GM23338 (cell line): Measurements from ENCODE around the gene COQ10A. TPM values are rescaled to one million over a fixed set of nuclear protein-coding genes. Genes with fewer than 3 reads are reported as not detected.

Source experiments
- ATAC-seq: fragments of 200-7000 bp; cut with Tn5 transposase; 3 replicates; pipeline ENCODE4 v1.9.1; 2020
- DNase-seq: peaks from one replicate; pipeline ENCODE4 v3.0.0-alpha.2; 2015; ENCODE audit warnings: low spot score
- H2AFZ ChIP-seq: fragments of 200-600 bp; sonication (generic); 2 replicates; pipeline ENCODE4 v1.8.0; 2016; ENCODE audit warnings: antibody characterized with exemption, mild to moderate bottlenecking, moderate library complexity
- H3F3A ChIP-seq: fragments of 200-600 bp; sonication (generic); replicated peaks from 2 replicates; pipeline ENCODE4 v1.8.0; 2017; ENCODE audit warnings: antibody characterized with exemption, mixed run types, low read depth
- H3K27ac ChIP-seq: fragments of 200-600 bp; sonication (generic); 2 replicates; pipeline ENCODE4 v1.6.1; 2016; ENCODE audit warnings: low read depth
- H3K27me3 ChIP-seq: fragments of 200-600 bp; sonication (generic); 2 replicates; pipeline ENCODE4 v1.8.0; 2016; ENCODE audit warnings: mild to moderate bottlenecking, mixed run types, moderate library complexity; ENCODE audit not compliant: insufficient read depth
- H3K36me3 ChIP-seq: fragments of 200-600 bp; sonication (generic); 2 replicates; pipeline ENCODE4 v1.8.0; 2016; ENCODE audit warnings: mild to moderate bottlenecking; ENCODE audit not compliant: insufficient read depth
- H3K4me1 ChIP-seq: fragments of 200-600 bp; sonication (generic); 2 replicates; pipeline ENCODE4 v1.8.0; 2016; ENCODE audit warnings: mild to moderate bottlenecking, moderate library complexity; ENCODE audit not compliant: insufficient read depth
- H3K4me2 ChIP-seq: fragments of 200-600 bp; sonication (generic); 2 replicates; pipeline ENCODE4 v1.7.1; 2017; ENCODE audit warnings: mixed run types
- H3K4me3 ChIP-seq: fragments of 200-600 bp; sonication (generic); 2 replicates; pipeline ENCODE4 v1.6.1; 2016; ENCODE audit warnings: mixed run types
- H3K79me2 ChIP-seq: fragments of 200-600 bp; sonication (generic); replicated peaks from 2 replicates; pipeline ENCODE4 v1.8.0; 2017; ENCODE audit warnings: mild to moderate bottlenecking; ENCODE audit not compliant: insufficient read depth
- H3K9me2 ChIP-seq: fragments of 200-600 bp; sonication (generic); 2 replicates; pipeline ENCODE4 v1.8.0; 2017; ENCODE audit not compliant: insufficient read depth
- H4K20me1 ChIP-seq: fragments of 200-600 bp; sonication (generic); replicated peaks from 2 replicates; pipeline ENCODE4 v1.8.0; 2017; ENCODE audit warnings: mild to moderate bottlenecking; ENCODE audit not compliant: insufficient read depth
- H3K27ac Mint-ChIP-seq: 2 replicates; pipeline ENCODE4 v1.8.0; 2020; ENCODE audit warnings: inconsistent platforms, mild to moderate bottlenecking, moderate library complexity, mixed read lengths
- H3K27me3 Mint-ChIP-seq: 3 replicates; pipeline ENCODE4 v1.8.0; 2022; ENCODE audit warnings: low read depth, mild to moderate bottlenecking, moderate library complexity, mixed read lengths, inconsistent platforms; ENCODE audit not compliant: insufficient read depth, poor library complexity
- H3K36me3 Mint-ChIP-seq: 3 replicates; pipeline ENCODE4 v1.8.0; 2021; ENCODE audit warnings: low read depth, mild to moderate bottlenecking, inconsistent platforms, moderate library complexity, mixed read lengths
- H3K4me1 Mint-ChIP-seq: 3 replicates; pipeline ENCODE4 v1.8.0; 2020; ENCODE audit warnings: mild to moderate bottlenecking, inconsistent platforms, mixed read lengths
- H3K4me3 Mint-ChIP-seq: 3 replicates; pipeline ENCODE4 v1.8.0; 2021; ENCODE audit warnings: moderate library complexity, mild to moderate bottlenecking, inconsistent platforms, mixed read lengths
- H3K9me3 Mint-ChIP-seq: 3 replicates; pipeline ENCODE4 v1.8.0; 2020; ENCODE audit warnings: moderate library complexity, mild to moderate bottlenecking, inconsistent platforms, mixed read lengths
- CTCF ChIP-seq, 2 experiments: fragments of 200-600 bp in 1 of 2; sonication (generic) in 1 of 2; conservative IDR thresholded peaks; 2 replicates each; pipeline versions ENCODE4 v1.5.1 to v1.6.1; 2016 to 2017; ENCODE audit warnings: antibody characterized with exemption in 2 of 2, low read depth in 2 of 2, mild to moderate bottlenecking in 2 of 2, moderate library complexity in 1 of 2
- ETS1 ChIP-seq: IDR thresholded peaks from 2 replicates; pipeline ENCODE4 v1.6.1; 2016; ENCODE audit warnings: antibody characterized with exemption
- JUNB ChIP-seq: IDR thresholded peaks from one replicate; pipeline ENCODE4 v1.6.1; 2016; ENCODE audit warnings: antibody characterized with exemption; ENCODE audit not compliant: unreplicated experiment
- NANOG ChIP-seq: IDR thresholded peaks from 2 replicates; pipeline ENCODE4 v1.6.1; 2016; ENCODE audit warnings: antibody characterized with exemption, borderline replicate concordance
- POLR2AphosphoS5 ChIP-seq: IDR thresholded peaks from 2 replicates; pipeline ENCODE4 v1.6.1; 2016; ENCODE audit warnings: antibody characterized with exemption, low read depth
- STAT1 ChIP-seq: IDR thresholded peaks from one replicate; pipeline ENCODE4 v1.6.1; 2016; ENCODE audit warnings: antibody characterized with exemption; ENCODE audit not compliant: unreplicated experiment
- polyA plus RNA-seq: library from polyadenylated mRNA; unstranded; fragments of >200 nt; fragmentation: Nextera tagmentation; extraction: Ambion mirVana; gene quantifications from 2 replicates; pipeline ENCODE4 v1.2.1, GENCODE V29; 2016
- total RNA-seq: library from RNA; depleted of rRNA; stranded (reverse); fragments of >200 nt; shearing (Covaris generic); gene quantifications from 2 replicates; pipeline ENCODE4 v1.2.3, GENCODE V29; 2014

COQ10A gene
- total and polyA plus RNA-seq, 2 experiments from 2014 or later = 12.8 to 15.2 TPM

- Mint-ChIP-seq H3K27me3 (peaks cover 19% of the 10 kb centered on the region), H3K27ac (no peak overlapping the region), H3K4me1 (peaks cover 10% of the 10 kb centered on the region; the same call in 2 of the 3 replicates), H3K36me3 (peaks cover 53% of the 10 kb centered on the region), H3K9me3 (no peaks in the 10 kb centered on the region), H3K4me3 (no peak overlapping the region)
- Histone ChIP-seq H3K27ac (no peak overlapping the region), H3F3A (peaks cover 4% of the 10 kb centered on the region), H3K36me3 (peaks cover 37% of the 10 kb centered on the region), H3K4me3 (no peak overlapping the region), H3K9me2 (no peaks in the 10 kb centered on the region), H3K4me2 (no peak overlapping the region), H3K79me2 (no peaks in the 10 kb centered on the region), H4K20me1 (peaks cover 9% of the 10 kb centered on the region; the same call in 1 of the 2 replicates), H2AFZ (no peak overlapping the region), H3K27me3 (no peaks in the 10 kb centered on the region), H3K4me1 (no peaks in the 10 kb centered on the region)
- TF ChIP-seq POLR2AphosphoS5 = no peak
- TF ChIP-seq CTCF (conservative IDR thresholded peaks at IDR 0.05; ENCODE audit: low read depth in 2 of 2) = no peak
- no peak for TF ChIP-seq JUNB
- no peak for ATAC-seq
- DNase-seq = no peak
Observed at GRCh38 chr12:56241424-56242303, 25.1 kb upstream of the COQ10A start.

- Histone ChIP-seq H3K36me3 (peaks cover 43% of the 10 kb centered on the region), H4K20me1 (peaks cover 9% of the 10 kb centered on the region; the same call in 1 of the 2 replicates), H3K27ac (no peak overlapping the region)
Observed at GRCh38 chr12:56242986-56243385, 23.8 kb upstream of the COQ10A start.

More at GRCh38 chr12:56242986-56243385, 23.8 kb upstream of the COQ10A start:
- Histone ChIP-seq H3K4me2 (no peak overlapping the region), H3K79me2 (no peaks in the 10 kb centered on the region), H3F3A (peaks cover under 1% of the 10 kb centered on the region), H3K4me1 (no peaks in the 10 kb centered on the region), H3K27me3 (no peaks in the 10 kb centered on the region), H3K9me2 (no peaks in the 10 kb centered on the region), H3K4me3 (no peak overlapping the region), H2AFZ (no peak overlapping the region)
- Mint-ChIP-seq H3K9me3 (no peaks in the 10 kb centered on the region), H3K4me3 (no peak overlapping the region), H3K27ac (no peak overlapping the region), H3K36me3 (peaks cover 65% of the 10 kb centered on the region), H3K27me3 (peaks cover 16% of the 10 kb centered on the region), H3K4me1 (peaks cover 5% of the 10 kb centered on the region; the same call in 1 of the 3 replicates)
- no peak for ATAC-seq
- TF ChIP-seq ETS1 (no peak), JUNB (no peak), NANOG (no peak), STAT1 (no peak), CTCF (conservative IDR thresholded peaks at IDR 0.05; ENCODE audit: low read depth in 2 of 2) (no peak)
- DNase-seq = no peak
